A673 (cell line): ENCODE data around the gene RDX. TPM values are rescaled to one million over a fixed set of nuclear protein-coding genes. Genes with fewer than 3 reads are reported as not detected.

Experiments used
- BruUV-seq: library from RNA; stranded (reverse); fragments of 400-500 nt; replicated peaks from 2 replicates; lab custom pipeline; 2021; lab: Mats Ljungman, UMichigan
- CTCF ChIA-PET: fragments of 300-600 bp; sonication (Branson Sonifier 250); formaldehyde crosslinking; loops from one replicate; lab custom pipeline; 2022; ENCODE audit warnings: antibody characterized with exemption; lab: Charles Lee
- POLR2A ChIA-PET: fragments of 300-600 bp; sonication (Branson Sonifier 250); formaldehyde crosslinking; loops from one replicate; lab custom pipeline; 2022; ENCODE audit warnings: antibody characterized with exemption; ENCODE audit not compliant: low non-redundant PET; lab: Charles Lee
- DNase-seq: peaks from one replicate; pipeline ENCODE4 v3.0.0-alpha.2; 2015; ENCODE audit warnings: low spot score
- H3K27ac ChIP-seq: fragments of 200-600 bp; sonication (generic); 2 replicates; pipeline ENCODE4 v1.5.1; 2016; ENCODE audit warnings: mixed run types, low read depth, mild to moderate bottlenecking, mixed read lengths, antibody characterized with exemption, low read length; ENCODE audit not compliant: poor library complexity, severe bottlenecking
- H3K27me3 ChIP-seq: fragments of 200-600 bp; sonication (generic); replicated peaks from 2 replicates; pipeline ENCODE4 v1.6.1; 2017; ENCODE audit warnings: mixed run types, low read depth, mild to moderate bottlenecking, mixed read lengths, antibody characterized with exemption, low read length; ENCODE audit not compliant: insufficient read depth, poor library complexity
- H3K36me3 ChIP-seq: fragments of 200-600 bp; sonication (generic); 2 replicates; pipeline ENCODE4 v1.6.1; 2016; ENCODE audit warnings: mixed run types, mild to moderate bottlenecking, mixed read lengths, antibody characterized with exemption, low read length; ENCODE audit not compliant: insufficient read depth, poor library complexity, severe bottlenecking
- H3K4me1 ChIP-seq: fragments of 200-600 bp; sonication (generic); 2 replicates; pipeline ENCODE4 v1.6.1; 2017; ENCODE audit warnings: mixed run types, mild to moderate bottlenecking, mixed read lengths, antibody characterized with exemption, low read length; ENCODE audit not compliant: insufficient read depth, poor library complexity, severe bottlenecking
- H3K4me3 ChIP-seq: fragments of 200-600 bp; sonication (generic); 2 replicates; pipeline ENCODE4 v1.5.1; 2016; ENCODE audit warnings: low read depth, mixed run types, mild to moderate bottlenecking, mixed read lengths, low read length; ENCODE audit not compliant: poor library complexity, severe bottlenecking
- H3K9me3 ChIP-seq: fragments of 200-600 bp; sonication (generic); 2 replicates; pipeline ENCODE4 v1.6.1; 2016; ENCODE audit warnings: mixed run types, low read depth, mild to moderate bottlenecking, mixed read lengths, antibody characterized with exemption, low read length; ENCODE audit not compliant: poor library complexity, severe bottlenecking
- EZH2 ChIP-seq: fragments of 200-600 bp; sonication (generic); IDR thresholded peaks from 2 replicates; pipeline ENCODE4 v1.6.1; 2017; ENCODE audit warnings: borderline replicate concordance, low read depth, mild to moderate bottlenecking, mixed read lengths, antibody characterized with exemption, low read length; ENCODE audit not compliant: poor library complexity, severe bottlenecking
- intact Hi-C: fragments of 100-400 bp; cut with micrococcal nuclease; formaldehyde crosslinking; loops from one replicate; pipeline ENCODE4 v1.10.0; 2022; ENCODE audit not compliant: unreplicated experiment
- total RNA-seq: library from RNA; stranded (reverse); gene quantifications from 2 replicates; pipeline ENCODE4 v1.2.3, GENCODE V29; 2021
- TF ChIP-seq, protein P1 (sequence below): fragments of 300-800, 200-600 bp; sonication (generic); conservative IDR thresholded peaks from 2 replicates; pipeline ENCODE4 v1.5.1; 2017; ENCODE audit warnings: low read depth, mild to moderate bottlenecking, antibody characterized with exemption, low read length, moderate library complexity, mixed read lengths

RDX gene
- total RNA-seq, 1 experiment from 2014 or later, result 395 TPM

DNA sequence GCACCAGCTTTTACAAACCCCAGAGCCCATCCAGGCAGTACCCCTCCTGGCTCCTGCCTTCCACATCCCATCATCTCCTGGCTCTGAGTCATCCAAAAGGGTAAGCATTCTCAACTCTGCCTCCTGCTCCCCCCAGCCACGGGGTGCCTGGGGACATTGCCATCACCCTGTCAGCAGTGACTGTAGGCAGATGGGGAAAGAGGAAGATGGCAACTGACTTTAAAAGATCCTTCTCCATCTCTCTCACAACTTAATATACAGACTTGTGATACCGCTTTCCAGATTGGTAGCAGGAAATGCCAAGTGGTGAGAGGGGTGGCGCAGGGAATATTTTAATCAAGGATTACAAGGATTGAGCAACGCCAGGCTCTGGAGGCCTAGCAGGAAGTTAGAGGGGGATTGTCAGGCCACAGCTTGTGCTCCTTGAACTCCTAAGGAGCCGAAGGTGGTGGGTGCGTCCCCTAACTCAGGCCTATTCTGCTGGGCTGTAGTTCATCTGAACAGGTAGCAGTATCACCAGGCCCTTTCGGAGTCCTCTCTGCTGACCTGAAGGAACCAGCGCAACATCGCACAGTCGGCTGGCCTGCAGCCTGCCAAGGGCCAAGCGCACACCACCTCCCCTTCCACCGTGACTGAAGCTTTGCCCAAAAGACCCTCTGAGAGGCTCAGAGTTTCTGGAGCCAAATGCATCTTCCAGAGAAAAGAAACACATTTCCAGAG, 119.9 kb downstream of the RDX start:
- peak; percentile 78 for DNase-seq

DNA sequence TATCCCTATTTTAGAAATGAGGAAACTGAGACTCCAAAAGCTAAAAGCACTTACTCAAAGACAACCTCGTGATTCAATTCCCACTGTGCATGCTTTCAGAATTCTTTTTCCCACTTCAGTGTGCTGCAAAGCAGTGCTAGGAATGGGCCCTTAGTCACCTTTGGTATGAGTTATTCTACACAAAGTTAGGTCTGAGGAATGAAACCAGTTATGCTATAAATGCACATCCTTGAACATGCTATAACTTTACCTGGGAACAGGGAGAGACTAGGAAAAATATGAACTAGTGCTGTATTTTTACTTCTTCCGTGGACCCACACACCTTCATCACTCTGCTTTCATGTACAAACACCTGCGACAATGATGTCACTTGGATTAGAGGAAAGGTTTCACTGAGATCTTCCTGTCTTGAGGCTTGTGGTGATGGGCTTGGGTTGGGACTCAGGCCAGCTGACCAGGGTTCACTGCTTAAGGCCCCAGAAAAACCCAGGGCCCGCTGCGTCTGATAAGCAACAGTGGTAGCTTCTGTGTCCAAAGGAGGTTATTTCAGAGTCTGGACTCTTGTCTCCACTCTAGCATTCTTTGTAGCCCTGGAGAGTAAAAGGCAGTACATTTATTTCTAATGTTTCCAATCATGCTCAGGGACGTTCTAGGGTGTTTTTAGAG, 121.6 kb downstream of the RDX start:
- peak overlapping the region; percentile 58 for H3K27ac ChIP-seq
- H3K4me3 ChIP-seq, result no peak overlapping the region
- peaks cover 45% of the 10 kb centered on the region for H3K4me1 ChIP-seq
- DNase-seq, result no peak
- CTCF ChIA-PET, result interaction anchor here (0.6 kb wide), 1 partner anchor 46 kb away, joined by 3 read pairs; no protein-coding TSS in a partner anchor
- no TSS peak for BruUV-seq
- no peaks in the 10 kb centered on the region for H3K27me3 ChIP-seq
- no peaks in the 10 kb centered on the region for H3K36me3 ChIP-seq
- H3K9me3 ChIP-seq, result no peaks in the 10 kb centered on the region
- TF ChIP-seq EZH2, result no peak
- TF ChIP-seq, protein P1, sequence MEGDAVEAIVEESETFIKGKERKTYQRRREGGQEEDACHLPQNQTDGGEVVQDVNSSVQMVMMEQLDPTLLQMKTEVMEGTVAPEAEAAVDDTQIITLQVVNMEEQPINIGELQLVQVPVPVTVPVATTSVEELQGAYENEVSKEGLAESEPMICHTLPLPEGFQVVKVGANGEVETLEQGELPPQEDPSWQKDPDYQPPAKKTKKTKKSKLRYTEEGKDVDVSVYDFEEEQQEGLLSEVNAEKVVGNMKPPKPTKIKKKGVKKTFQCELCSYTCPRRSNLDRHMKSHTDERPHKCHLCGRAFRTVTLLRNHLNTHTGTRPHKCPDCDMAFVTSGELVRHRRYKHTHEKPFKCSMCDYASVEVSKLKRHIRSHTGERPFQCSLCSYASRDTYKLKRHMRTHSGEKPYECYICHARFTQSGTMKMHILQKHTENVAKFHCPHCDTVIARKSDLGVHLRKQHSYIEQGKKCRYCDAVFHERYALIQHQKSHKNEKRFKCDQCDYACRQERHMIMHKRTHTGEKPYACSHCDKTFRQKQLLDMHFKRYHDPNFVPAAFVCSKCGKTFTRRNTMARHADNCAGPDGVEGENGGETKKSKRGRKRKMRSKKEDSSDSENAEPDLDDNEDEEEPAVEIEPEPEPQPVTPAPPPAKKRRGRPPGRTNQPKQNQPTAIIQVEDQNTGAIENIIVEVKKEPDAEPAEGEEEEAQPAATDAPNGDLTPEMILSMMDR, result no peak
- POLR2A ChIA-PET, result no interaction called here
- intact Hi-C loops, result loop anchor here (5.0 to 10.0 kb wide), 2 partner anchors 82 to 320 kb away; partner anchors contain the start of gene ZC3H12C

More for the DNA sequence above, 119.9 kb downstream of the RDX start:
- no peaks in the 10 kb centered on the region for H3K27me3 ChIP-seq
- no peaks in the 10 kb centered on the region for H3K9me3 ChIP-seq
- intact Hi-C loops, result loop anchor here (10.0 kb wide), 1 partner anchor 322 kb away; no protein-coding TSS in a partner anchor
- H3K27ac ChIP-seq, result peak overlapping the region; percentile 58
- no peak for TF ChIP-seq EZH2
- TF ChIP-seq, protein P1, result no peak
- H3K4me3 ChIP-seq, result no peak overlapping the region
- BruUV-seq, result no TSS peak
- ChIA-PET POLR2A (no interaction called here), CTCF (no interaction called here)
- no peaks in the 10 kb centered on the region for H3K36me3 ChIP-seq
- H3K4me1 ChIP-seq, result peaks cover 45% of the 10 kb centered on the region

DNA sequence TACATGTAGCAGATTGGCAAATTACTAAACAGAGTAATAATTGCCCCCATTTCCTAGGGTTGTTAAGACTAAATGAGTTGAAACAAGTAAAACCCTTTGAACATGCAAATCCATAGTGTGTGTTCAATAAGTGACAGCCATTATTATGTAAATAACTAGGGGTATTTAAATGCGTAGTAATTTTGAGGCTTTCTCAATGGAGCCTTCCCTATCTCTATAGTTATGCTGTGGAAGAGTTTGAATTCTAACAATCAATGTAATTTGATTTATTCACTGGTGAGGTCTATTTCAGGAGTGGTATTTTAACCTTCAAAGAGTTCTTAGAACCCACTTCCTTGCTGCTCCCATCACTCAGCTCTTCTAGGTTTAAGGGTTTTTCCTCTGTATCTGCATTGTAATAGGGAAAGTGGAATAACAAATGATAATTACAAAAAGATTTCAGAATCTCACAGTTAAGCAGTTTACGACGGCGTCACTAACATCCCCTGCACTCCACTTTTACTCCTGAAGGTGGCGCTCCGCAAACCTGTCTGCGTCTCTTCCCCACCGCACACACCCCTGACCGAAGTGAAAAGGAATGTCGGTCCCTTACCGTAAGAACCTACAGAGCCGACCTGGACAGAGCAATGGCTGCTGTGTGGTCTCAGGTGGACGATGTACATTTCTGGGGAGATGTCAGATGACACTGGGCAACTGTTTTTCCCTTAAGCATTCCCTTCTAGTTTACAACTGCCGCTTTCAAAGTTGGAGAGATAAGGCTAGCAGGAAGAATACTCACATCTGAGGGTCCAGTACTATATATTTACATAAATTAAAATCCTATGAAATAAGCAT, 122.4 kb downstream of the RDX start:
- Histone ChIP-seq H3K4me3 (peak overlapping the region; percentile 9), H3K9me3 (no peaks in the 10 kb centered on the region), H3K27me3 (no peaks in the 10 kb centered on the region), H3K27ac (no peak overlapping the region), H3K4me1 (peaks cover 45% of the 10 kb centered on the region), H3K36me3 (no peaks in the 10 kb centered on the region)
- CTCF ChIA-PET, result no interaction called here
- no TSS peak for BruUV-seq
- intact Hi-C loops, result loop anchor here (2.0 to 10.0 kb wide), 3 partner anchors 82 to 319 kb away; partner anchors contain the start of gene ZC3H12C
- peak; percentile 87 for DNase-seq
- TF ChIP-seq, protein P1, result peak; percentile 98
- TF ChIP-seq EZH2, result no peak
- POLR2A ChIA-PET, result no interaction called here
